ENCODE measurements around the gene ABCC1. TPM values are rescaled to one million over a fixed set of nuclear protein-coding genes. Genes with fewer than 3 reads are reported as not detected.

The ABCC1 gene
- total and polyA plus RNA-seq, 3 experiments from 2014 or later: 9.9 to 64.8 (median 64.6) TPM

DNA sequence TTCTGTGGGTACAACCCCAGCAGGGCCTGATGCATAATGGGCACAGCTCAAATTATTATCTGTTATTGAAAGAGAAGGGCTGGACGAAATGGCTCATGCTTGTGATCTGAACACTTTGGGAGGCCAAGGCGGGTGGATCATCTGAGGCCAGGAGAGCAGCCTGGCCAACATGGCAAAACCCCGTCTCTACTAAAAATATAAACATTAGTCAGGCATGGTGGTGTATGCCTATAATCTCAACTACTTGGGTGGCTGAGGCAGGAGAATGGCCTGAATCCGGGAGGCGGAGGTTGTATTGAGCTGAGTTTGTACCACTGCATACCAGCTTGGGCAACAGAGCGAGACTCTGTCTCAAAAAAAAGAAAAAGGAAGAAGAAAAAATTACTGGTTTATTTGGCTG, 100.7 kb downstream of the ABCC1 start:
- no peaks in the 10 kb centered on the region for H3K27me3 Mint-ChIP-seq
- H3K4me1 ChIP-seq (ENCODE audit: insufficient read depth, low read length): no peaks in the 10 kb centered on the region
- peaks cover 36% of the 10 kb centered on the region for H3K36me3 ChIP-seq (ENCODE audit: insufficient read depth, low read length)
- peak overlapping the region in 1 of 8 donors; percentile 70 for H3K27ac Mint-ChIP-seq
- DNase-seq: no peak
- H3K4me3 Mint-ChIP-seq: no peak overlapping the region
- no peaks in the 10 kb centered on the region for H3K27me3 ChIP-seq (ENCODE audit: insufficient read depth, low read length, poor library complexity, severe bottlenecking)
- no peaks in the 10 kb centered on the region for H3K9me3 ChIP-seq (ENCODE audit: low read length)
- CTCF ChIA-PET: no interaction called here
- peaks cover 0 to 7% (median 0%) of the 10 kb centered on the region in 3 donors for H3K4me1 Mint-ChIP-seq
- no peak overlapping the region for H3K4me3 ChIP-seq (ENCODE audit: low read length)
- peaks cover 19 to 88% (median 23%) of the 10 kb centered on the region in 3 donors for H3K36me3 Mint-ChIP-seq
- POLR2A ChIA-PET: no interaction called here
- H3K27ac ChIP-seq (ENCODE audit: low read depth, low read length): no peak overlapping the region
- no peaks in the 10 kb centered on the region for H3K9me3 Mint-ChIP-seq

DNA sequence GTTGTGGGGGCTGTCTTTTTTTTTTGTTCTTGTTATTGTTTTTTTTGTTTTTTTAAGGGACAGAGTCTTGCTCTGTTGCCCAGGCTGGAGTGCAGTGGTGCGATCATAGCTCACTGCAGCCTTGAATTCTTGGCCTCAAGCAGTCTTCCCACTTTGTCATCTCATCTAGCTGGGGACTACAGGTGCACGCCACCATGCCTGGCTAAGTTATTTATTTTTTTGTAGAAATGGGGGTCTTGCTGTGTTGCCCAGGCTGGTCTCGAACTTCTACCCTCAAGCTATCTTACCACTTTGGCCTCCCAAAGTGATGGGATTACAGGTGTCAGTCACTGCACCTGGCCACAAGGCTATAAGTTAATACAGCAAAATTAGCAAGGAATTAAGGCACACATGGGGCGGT, 101.7 kb downstream of the ABCC1 start:
- no peaks in the 10 kb centered on the region for H3K27me3 ChIP-seq (ENCODE audit: insufficient read depth, low read length, poor library complexity, severe bottlenecking)
- POLR2A ChIA-PET: no interaction called here
- peaks cover 27% of the 10 kb centered on the region for H3K36me3 ChIP-seq (ENCODE audit: insufficient read depth, low read length)
- no peaks in the 10 kb centered on the region for H3K4me1 ChIP-seq (ENCODE audit: insufficient read depth, low read length)
- Mint-ChIP-seq H3K27ac (peak overlapping the region in 3 of 8 donors; percentile 37 to 57 (median 51)), H3K4me1 (no peaks in the 10 kb centered on the region), H3K36me3 (peaks cover 15 to 88% (median 19%) of the 10 kb centered on the region in 3 donors), H3K27me3 (no peaks in the 10 kb centered on the region), H3K4me3 (no peak overlapping the region), H3K9me3 (no peaks in the 10 kb centered on the region)
- H3K4me3 ChIP-seq (ENCODE audit: low read length): no peak overlapping the region
- CTCF ChIA-PET: interaction anchor here (2.1 kb wide), 1 partner anchor 18 kb away, joined by 5 read pairs; no protein-coding TSS in a partner anchor
- no peak overlapping the region for H3K27ac ChIP-seq (ENCODE audit: low read depth, low read length)
- no peaks in the 10 kb centered on the region for H3K9me3 ChIP-seq (ENCODE audit: low read length)
- DNase-seq: no peak

DNA sequence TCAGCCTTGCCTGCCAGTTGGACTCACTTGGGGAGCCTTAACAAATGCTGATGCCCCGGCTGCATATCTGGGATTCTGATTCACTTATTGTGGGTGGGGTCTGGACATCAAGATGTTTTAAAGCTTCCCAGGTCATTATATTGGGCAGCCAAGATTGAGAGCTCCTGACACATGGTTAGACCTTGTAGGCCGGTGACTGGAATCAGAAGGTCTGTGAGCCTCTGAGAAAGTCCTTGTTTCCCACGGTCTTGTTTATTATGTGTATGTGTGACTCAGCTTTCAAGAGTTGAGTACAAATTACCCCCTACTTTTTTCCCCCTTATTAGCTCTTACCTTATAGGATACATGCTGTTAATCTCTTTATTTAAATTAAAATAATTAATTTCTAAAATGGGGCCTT, 103.5 kb downstream of the ABCC1 start:
- Histone ChIP-seq H3K36me3 (ENCODE audit: insufficient read depth, low read length) (peaks cover 22% of the 10 kb centered on the region), H3K4me3 (ENCODE audit: low read length) (no peak overlapping the region), H3K27me3 (ENCODE audit: insufficient read depth, low read length, poor library complexity, severe bottlenecking) (no peaks in the 10 kb centered on the region), H3K27ac (ENCODE audit: low read depth, low read length) (no peak overlapping the region), H3K9me3 (ENCODE audit: low read length) (no peaks in the 10 kb centered on the region), H3K4me1 (ENCODE audit: insufficient read depth, low read length) (no peaks in the 10 kb centered on the region)
- DNase-seq: no peak
- Mint-ChIP-seq H3K4me3 (no peak overlapping the region), H3K27me3 (no peaks in the 10 kb centered on the region), H3K27ac (peak overlapping the region in 1 of 8 donors; percentile 84), H3K4me1 (no peaks in the 10 kb centered on the region), H3K9me3 (no peaks in the 10 kb centered on the region), H3K36me3 (peaks cover 14 to 86% (median 20%) of the 10 kb centered on the region in 3 donors)
- ChIA-PET POLR2A (no interaction called here), CTCF (interaction anchor here (1.1 kb wide), 1 partner anchor 19 kb away, joined by 4 read pairs; no protein-coding TSS in a partner anchor)

- no peak overlapping the region for H3K4me3 Mint-ChIP-seq
- DNase-seq: no peak
- Histone ChIP-seq H3K27me3 (ENCODE audit: insufficient read depth, low read length, poor library complexity, severe bottlenecking) (no peaks in the 10 kb centered on the region), H3K4me3 (ENCODE audit: low read length) (no peak overlapping the region), H3K4me1 (ENCODE audit: insufficient read depth, low read length) (peaks cover 11% of the 10 kb centered on the region), H3K27ac (ENCODE audit: low read depth, low read length) (no peak overlapping the region), H3K36me3 (ENCODE audit: insufficient read depth, low read length) (peaks cover 14% of the 10 kb centered on the region), H3K9me3 (ENCODE audit: low read length) (no peaks in the 10 kb centered on the region)
- no peaks in the 10 kb centered on the region for H3K9me3 Mint-ChIP-seq
- peaks cover 7 to 18% (median 11%) of the 10 kb centered on the region in 3 donors for H3K4me1 Mint-ChIP-seq
- POLR2A ChIA-PET: no interaction called here
- peaks cover 6 to 76% (median 13%) of the 10 kb centered on the region in 3 donors for H3K36me3 Mint-ChIP-seq
- peak overlapping the region in 1 of 8 donors; percentile 43 for H3K27ac Mint-ChIP-seq
- CTCF ChIA-PET: interaction anchor here (1.6 kb wide), 1 partner anchor 12 kb away, joined by 3 read pairs; no protein-coding TSS in a partner anchor
- no peaks in the 10 kb centered on the region for H3K27me3 Mint-ChIP-seq
Observed at GRCh38 chr16:16057102-16057501, 107.7 kb downstream of the ABCC1 start.

GRCh38 chr16:16059160-16059559, 109.7 kb downstream of the ABCC1 start:
- H3K9me3 Mint-ChIP-seq: no peaks in the 10 kb centered on the region
- H3K4me3 ChIP-seq (ENCODE audit: low read length): no peak overlapping the region
- H3K27me3 Mint-ChIP-seq: no peaks in the 10 kb centered on the region
- no peaks in the 10 kb centered on the region for H3K27me3 ChIP-seq (ENCODE audit: insufficient read depth, low read length, poor library complexity, severe bottlenecking)
- DNase-seq: no peak
- CTCF ChIA-PET: no interaction called here
- no peak overlapping the region for H3K4me3 Mint-ChIP-seq
- H3K4me1 ChIP-seq (ENCODE audit: insufficient read depth, low read length): peaks cover 16% of the 10 kb centered on the region
- no peaks in the 10 kb centered on the region for H3K9me3 ChIP-seq (ENCODE audit: low read length)
- H3K27ac Mint-ChIP-seq: no peak overlapping the region
- POLR2A ChIA-PET: interaction anchor here (0.6 kb wide), 1 partner anchor 23 kb away, joined by 4 read pairs; no protein-coding TSS in a partner anchor
- no peak overlapping the region for H3K27ac ChIP-seq (ENCODE audit: low read depth, low read length)
- H3K4me1 Mint-ChIP-seq: peaks cover 9 to 29% (median 19%) of the 10 kb centered on the region in 3 donors
- H3K36me3 ChIP-seq (ENCODE audit: insufficient read depth, low read length): peaks cover 22% of the 10 kb centered on the region
- peaks cover 6 to 76% (median 14%) of the 10 kb centered on the region in 3 donors for H3K36me3 Mint-ChIP-seq

GRCh38 chr16:16059895-16060590, 110.6 kb downstream of the ABCC1 start:
- H3K4me3 Mint-ChIP-seq: no peak overlapping the region
- H3K27me3 Mint-ChIP-seq: no peaks in the 10 kb centered on the region
- H3K27me3 ChIP-seq (ENCODE audit: insufficient read depth, low read length, poor library complexity, severe bottlenecking): no peaks in the 10 kb centered on the region
- DNase-seq: no peak
- H3K27ac Mint-ChIP-seq: peak overlapping the region in 4 of 8 donors; percentile 33 to 61 (median 40)
- peaks cover 25% of the 10 kb centered on the region for H3K36me3 ChIP-seq (ENCODE audit: insufficient read depth, low read length)
- H3K36me3 Mint-ChIP-seq: peaks cover 8 to 75% (median 17%) of the 10 kb centered on the region in 3 donors
- POLR2A ChIA-PET: no interaction called here
- H3K4me3 ChIP-seq (ENCODE audit: low read length): no peak overlapping the region
- H3K9me3 Mint-ChIP-seq: no peaks in the 10 kb centered on the region
- no peak overlapping the region for H3K27ac ChIP-seq (ENCODE audit: low read depth, low read length)
- H3K4me1 ChIP-seq (ENCODE audit: insufficient read depth, low read length): peaks cover 16% of the 10 kb centered on the region
- peaks cover 11 to 32% (median 19%) of the 10 kb centered on the region in 3 donors for H3K4me1 Mint-ChIP-seq
- H3K9me3 ChIP-seq (ENCODE audit: low read length): no peaks in the 10 kb centered on the region
- CTCF ChIA-PET: interaction anchor here (1.5 kb wide), 1 partner anchor 15 kb away, joined by 3 read pairs; no protein-coding TSS in a partner anchor

- H3K9me3 ChIP-seq (ENCODE audit: low read length): no peaks in the 10 kb centered on the region
- no peak overlapping the region for H3K27ac ChIP-seq (ENCODE audit: low read depth, low read length)
- CTCF ChIA-PET: no interaction called here
- Mint-ChIP-seq H3K9me3 (no peaks in the 10 kb centered on the region), H3K36me3 (peaks cover 8 to 76% (median 16%) of the 10 kb centered on the region in 3 donors), H3K4me1 (peaks cover 11 to 32% (median 19%) of the 10 kb centered on the region in 3 donors), H3K27me3 (no peaks in the 10 kb centered on the region), H3K4me3 (peak overlapping the region in 1 of 7 donors; percentile 19), H3K27ac (peak overlapping the region in 7 of 8 donors; percentile 23 to 93 (median 65))
- no peak overlapping the region for H3K4me3 ChIP-seq (ENCODE audit: low read length)
- H3K36me3 ChIP-seq (ENCODE audit: insufficient read depth, low read length): peaks cover 16% of the 10 kb centered on the region
- POLR2A ChIA-PET: no interaction called here
- peak in 2 of 5 donors; percentile 8 to 14 for DNase-seq
- H3K27me3 ChIP-seq (ENCODE audit: insufficient read depth, low read length, poor library complexity, severe bottlenecking): no peaks in the 10 kb centered on the region
- H3K4me1 ChIP-seq (ENCODE audit: insufficient read depth, low read length): peaks cover 16% of the 10 kb centered on the region
Observed at GRCh38 chr16:16062023-16062937, 112.9 kb downstream of the ABCC1 start.

Data from CD8-positive, alpha-beta memory T cell (primary cell).